Measurements from ENCODE around the gene POLR2E. TPM values are rescaled to one million over a fixed set of nuclear protein-coding genes. Genes with fewer than 3 reads are reported as not detected.
A peak's percentile ranks its signal among the peaks of the same experiment; 100 is the strongest.

POLR2E gene
- total and polyA plus RNA-seq, 9 of the 15 experiments (the other 6 are each of a cell fraction or from before 2014, with no cell fraction given) = 3.4 to 413 (median 244) TPM

DNA sequence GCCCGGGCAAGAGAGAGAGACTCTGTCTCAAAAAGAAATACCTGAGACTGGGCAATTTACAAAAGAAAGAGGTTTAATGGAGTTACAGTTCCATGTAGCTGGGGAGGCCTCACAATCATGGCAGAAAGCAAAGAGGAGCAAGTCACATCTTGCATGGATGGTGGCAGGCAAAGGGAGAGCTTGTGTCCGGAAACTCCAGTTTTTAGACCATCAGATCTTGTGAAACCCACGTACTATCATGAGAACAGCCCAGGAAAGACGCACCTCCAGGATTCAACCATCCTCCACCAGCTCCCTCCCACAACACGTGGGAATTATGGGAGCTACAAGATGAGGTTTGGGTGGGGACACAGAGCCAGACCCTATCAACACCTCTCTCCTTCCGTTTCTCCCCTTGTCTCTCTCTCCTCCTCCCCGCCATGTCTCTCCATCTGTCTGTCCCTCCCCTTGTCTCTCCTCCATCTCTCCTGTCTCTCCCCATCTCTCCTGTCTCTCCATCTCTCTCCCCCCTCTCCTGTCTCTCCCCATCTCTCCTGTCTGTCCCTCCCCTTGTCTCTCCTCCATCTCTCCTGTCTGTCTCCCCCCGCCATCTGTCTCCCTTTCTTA, 10.0 kb downstream of the POLR2E start (continued):
- TF ChIP-seq REST (IDR thresholded peaks at IDR 0.05; ENCODE audit: borderline replicate concordance) = no peak
- TF ChIP-seq REST (CRISPR knock-in tag; IDR thresholded peaks at IDR 0.05; ENCODE audit: low read depth) = no peak
- TF ChIP-seq OTX1 (CRISPR knock-in tag; IDR thresholded peaks at IDR 0.05) = peak; percentile 92
- no peak for TF ChIP-seq ZBTB2 (IDR thresholded peaks at IDR 0.05)
- TF ChIP-seq, protein P1, sequence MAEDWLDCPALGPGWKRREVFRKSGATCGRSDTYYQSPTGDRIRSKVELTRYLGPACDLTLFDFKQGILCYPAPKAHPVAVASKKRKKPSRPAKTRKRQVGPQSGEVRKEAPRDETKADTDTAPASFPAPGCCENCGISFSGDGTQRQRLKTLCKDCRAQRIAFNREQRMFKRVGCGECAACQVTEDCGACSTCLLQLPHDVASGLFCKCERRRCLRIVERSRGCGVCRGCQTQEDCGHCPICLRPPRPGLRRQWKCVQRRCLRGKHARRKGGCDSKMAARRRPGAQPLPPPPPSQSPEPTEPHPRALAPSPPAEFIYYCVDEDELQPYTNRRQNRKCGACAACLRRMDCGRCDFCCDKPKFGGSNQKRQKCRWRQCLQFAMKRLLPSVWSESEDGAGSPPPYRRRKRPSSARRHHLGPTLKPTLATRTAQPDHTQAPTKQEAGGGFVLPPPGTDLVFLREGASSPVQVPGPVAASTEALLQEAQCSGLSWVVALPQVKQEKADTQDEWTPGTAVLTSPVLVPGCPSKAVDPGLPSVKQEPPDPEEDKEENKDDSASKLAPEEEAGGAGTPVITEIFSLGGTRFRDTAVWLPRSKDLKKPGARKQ (CRISPR knock-in tag; IDR thresholded peaks at IDR 0.05) = no peak
- TF ChIP-seq ZFP91 (CRISPR knock-in tag; IDR thresholded peaks at IDR 0.05) = no peak
- TF ChIP-seq CTBP1 (IDR thresholded peaks at IDR 0.05; ENCODE audit: borderline replicate concordance) = no peak
- no peak for TF ChIP-seq YBX1 (IDR thresholded peaks at IDR 0.05)
- TF ChIP-seq RFX5 (IDR thresholded peaks at IDR 0.05; ENCODE audit: low read depth, low read length) = no peak
- TF ChIP-seq ZFP1 (CRISPR knock-in tag; IDR thresholded peaks at IDR 0.05) = no peak
- TF ChIP-seq TAL1 (IDR thresholded peaks at IDR 0.05) = no peak
- TF ChIP-seq ZNF75A (CRISPR knock-in tag; IDR thresholded peaks at IDR 0.05) = no peak
- no peak for TF ChIP-seq ZNF217 (CRISPR knock-in tag; IDR thresholded peaks at IDR 0.05)
- no peak for TF ChIP-seq FOXM1 (IDR thresholded peaks at IDR 0.05; ENCODE audit: low read depth)
- TF ChIP-seq FOXM1 (CRISPR knock-in tag; IDR thresholded peaks at IDR 0.05; ENCODE audit: low read depth) = no peak
- TF ChIP-seq FOXP1 (CRISPR knock-in tag; IDR thresholded peaks at IDR 0.05) = no peak
- no peak for TF ChIP-seq IFI16 (CRISPR knock-in tag; IDR thresholded peaks at IDR 0.05)
- TF ChIP-seq PHB2 (IDR thresholded peaks at IDR 0.05; ENCODE audit: low read depth) = 0 out of 2 replicates have a peak, but pooled peaks have one; percentile 22

Measured in K562 (cell line).